Astrocyte (in vitro differentiated cells and primary cell): Measurements from ENCODE around the gene SRBD1. TPM values are rescaled to one million over a fixed set of nuclear protein-coding genes. Genes with fewer than 3 reads are reported as not detected.
A peak's percentile ranks its signal among the peaks of the same experiment; 100 is the strongest.

Experiments
- DNase-seq: peaks from one replicate; pipeline ENCODE4 v3.0.0-alpha.2; 2010; ENCODE audit warnings: low read depth
- FAIRE-seq: peaks from 2 replicates; lab custom pipeline; 2011; peaks lifted over from hg19 to GRCh38; lab: Jason Lieb, UNC
- H2AFZ ChIP-seq: 2 replicates; pipeline ENCODE4 v1.6.0; 2012; ENCODE audit warnings: low read depth, low read length, inconsistent platforms
- H3K27ac ChIP-seq: 2 replicates; pipeline ENCODE4 v1.5.1; 2011; ENCODE audit warnings: low read depth, low read length, inconsistent platforms
- H3K27me3 ChIP-seq: 2 replicates; pipeline ENCODE4 v1.6.0; 2011; ENCODE audit warnings: low read length, inconsistent platforms; ENCODE audit not compliant: insufficient read depth
- H3K36me3 ChIP-seq: 2 replicates; pipeline ENCODE4 v1.5.1; 2011; ENCODE audit warnings: low read length, inconsistent platforms; ENCODE audit not compliant: insufficient read depth
- H3K4me1 ChIP-seq: 2 replicates; pipeline ENCODE4 v1.5.1; 2011; ENCODE audit warnings: low read length, inconsistent platforms; ENCODE audit not compliant: insufficient read depth
- H3K4me2 ChIP-seq: 2 replicates; pipeline ENCODE4 v1.6.0; 2012; ENCODE audit warnings: low read length, inconsistent platforms
- H3K4me3 ChIP-seq: 2 replicates; pipeline ENCODE4 v1.5.1; 2011; ENCODE audit warnings: low read depth, mild to moderate bottlenecking, low read length, inconsistent platforms; ENCODE audit not compliant: insufficient read depth
- H3K79me2 ChIP-seq: 2 replicates; pipeline ENCODE4 v1.6.0; 2012; ENCODE audit warnings: mild to moderate bottlenecking, low read length, inconsistent platforms; ENCODE audit not compliant: insufficient read depth
- H3K9ac ChIP-seq: 2 replicates; pipeline ENCODE4 v1.6.0; 2012; ENCODE audit warnings: mild to moderate bottlenecking, low read length, inconsistent platforms
- H3K9me3 ChIP-seq: 2 replicates; pipeline ENCODE4 v1.5.1; 2012; ENCODE audit warnings: low read depth, mild to moderate bottlenecking, low read length, inconsistent platforms; ENCODE audit not compliant: insufficient read depth
- H4K20me1 ChIP-seq: 2 replicates; pipeline ENCODE4 v1.6.0; 2012; ENCODE audit warnings: low read length, inconsistent platforms; ENCODE audit not compliant: insufficient read depth
- H3K27ac Mint-ChIP-seq: one replicate; pipeline ENCODE4 v1.8.0; 2021; ENCODE audit warnings: mild to moderate bottlenecking, mixed read lengths; ENCODE audit not compliant: unreplicated experiment
- H3K27me3 Mint-ChIP-seq: one replicate; pipeline ENCODE4 v1.8.0; 2021; ENCODE audit warnings: low read depth, mixed read lengths; ENCODE audit not compliant: unreplicated experiment
- H3K36me3 Mint-ChIP-seq: one replicate; pipeline ENCODE4 v1.8.0; 2021; ENCODE audit warnings: low read depth, mixed read lengths; ENCODE audit not compliant: unreplicated experiment
- H3K4me1 Mint-ChIP-seq: one replicate; pipeline ENCODE4 v1.8.0; 2021; ENCODE audit warnings: low read depth, mixed read lengths; ENCODE audit not compliant: unreplicated experiment
- H3K4me3 Mint-ChIP-seq: one replicate; pipeline ENCODE4 v1.8.0; 2021; ENCODE audit warnings: mild to moderate bottlenecking, moderate library complexity, mixed read lengths; ENCODE audit not compliant: unreplicated experiment
- H3K9me3 Mint-ChIP-seq: one replicate; pipeline ENCODE4 v1.8.0; 2021; ENCODE audit warnings: mild to moderate bottlenecking, mixed read lengths; ENCODE audit not compliant: unreplicated experiment
- CTCF ChIP-seq: IDR thresholded peaks from 2 replicates; pipeline ENCODE4 v1.5.1; 2011; ENCODE audit warnings: low read depth, mild to moderate bottlenecking, inconsistent platforms, low read length, moderate library complexity; ENCODE audit not compliant: insufficient read depth
- EZH2 ChIP-seq: IDR thresholded peaks from 2 replicates; pipeline ENCODE4 v1.6.1; 2012; ENCODE audit warnings: mild to moderate bottlenecking, low read length, inconsistent platforms; ENCODE audit not compliant: insufficient read depth
- total RNA-seq: library from RNA; stranded (reverse); gene quantifications from 2 replicates; pipeline ENCODE4 v1.2.1, GENCODE V29; 2021

SRBD1 gene
- total RNA-seq, 1 donor from 2014 or later: 9.3 TPM

- peaks cover 9% of the 10 kb centered on the region for H3K36me3 ChIP-seq
- Mint-ChIP-seq H3K27ac (no peak overlapping the region), H3K27me3 (no peaks in the 10 kb centered on the region), H3K36me3 (peaks cover 17% of the 10 kb centered on the region), H3K4me1 (no peaks in the 10 kb centered on the region), H3K4me3 (no peak overlapping the region), H3K9me3 (no peaks in the 10 kb centered on the region)
- DNase-seq (no peak), FAIRE-seq (no peak)
- no peaks in the 10 kb centered on the region for H3K4me1 ChIP-seq
- H4K20me1 ChIP-seq: no peaks in the 10 kb centered on the region
- H3K4me2 ChIP-seq: no peak overlapping the region
- H3K79me2 ChIP-seq: no peaks in the 10 kb centered on the region
- no peak overlapping the region for H2AFZ ChIP-seq
- TF ChIP-seq CTCF: no peak
- TF ChIP-seq EZH2: no peak
- H3K27ac ChIP-seq: no peak overlapping the region
- no peak overlapping the region for H3K4me3 ChIP-seq
- peaks cover 13% of the 10 kb centered on the region for H3K9me3 ChIP-seq
- H3K27me3 ChIP-seq: no peaks in the 10 kb centered on the region
- H3K9ac ChIP-seq: no peak overlapping the region
Measured at GRCh38 chr2:45540942-45541341, 70.1 kb downstream of the SRBD1 start.

- DNase-seq: peak; percentile 2
Measured at GRCh38 chr2:45533771-45534170, 77.3 kb downstream of the SRBD1 start.

More at GRCh38 chr2:45533771-45534170, 77.3 kb downstream of the SRBD1 start:
- Histone ChIP-seq H3K36me3 (no peaks in the 10 kb centered on the region), H3K4me2 (no peak overlapping the region), H3K79me2 (no peaks in the 10 kb centered on the region), H3K9me3 (no peaks in the 10 kb centered on the region), H3K27me3 (no peaks in the 10 kb centered on the region), H4K20me1 (no peaks in the 10 kb centered on the region), H3K27ac (no peak overlapping the region), H3K9ac (no peak overlapping the region), H2AFZ (no peak overlapping the region), H3K4me3 (no peak overlapping the region), H3K4me1 (no peaks in the 10 kb centered on the region)
- H3K36me3 Mint-ChIP-seq: no peaks in the 10 kb centered on the region
- H3K27ac Mint-ChIP-seq: no peak overlapping the region
- H3K4me1 Mint-ChIP-seq: no peaks in the 10 kb centered on the region
- TF ChIP-seq CTCF (no peak), EZH2 (no peak)
- no peak overlapping the region for H3K4me3 Mint-ChIP-seq
- no peaks in the 10 kb centered on the region for H3K9me3 Mint-ChIP-seq
- FAIRE-seq: no peak
- no peaks in the 10 kb centered on the region for H3K27me3 Mint-ChIP-seq
